ENCODE results near the gene AGAP1.

DNA sequence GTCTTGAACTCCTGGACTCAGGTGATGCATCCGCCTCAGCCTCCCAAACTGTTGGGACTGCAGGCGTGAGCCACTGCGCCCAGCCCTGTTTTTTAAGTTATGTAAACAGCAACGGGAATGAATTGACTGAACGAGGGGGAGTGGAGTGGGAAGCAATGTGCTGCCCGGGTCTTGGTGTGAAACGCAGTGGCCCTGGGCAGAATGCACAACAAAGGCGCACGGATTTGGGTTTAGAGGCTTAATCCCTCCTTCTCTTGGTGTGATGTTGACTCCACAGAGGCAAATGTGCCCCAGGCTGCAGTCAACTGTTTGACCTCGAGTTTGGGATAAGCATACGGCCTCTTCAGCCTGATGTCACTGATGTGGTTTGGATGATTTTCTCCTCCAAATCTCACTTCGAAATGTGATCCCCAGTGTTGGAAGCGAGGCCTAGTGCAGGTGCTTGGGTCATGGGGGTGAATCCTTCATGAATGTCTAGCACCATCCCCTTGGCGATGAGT, 97.4 kb downstream of the AGAP1 start:
- TF ChIP-seq, protein P1, sequence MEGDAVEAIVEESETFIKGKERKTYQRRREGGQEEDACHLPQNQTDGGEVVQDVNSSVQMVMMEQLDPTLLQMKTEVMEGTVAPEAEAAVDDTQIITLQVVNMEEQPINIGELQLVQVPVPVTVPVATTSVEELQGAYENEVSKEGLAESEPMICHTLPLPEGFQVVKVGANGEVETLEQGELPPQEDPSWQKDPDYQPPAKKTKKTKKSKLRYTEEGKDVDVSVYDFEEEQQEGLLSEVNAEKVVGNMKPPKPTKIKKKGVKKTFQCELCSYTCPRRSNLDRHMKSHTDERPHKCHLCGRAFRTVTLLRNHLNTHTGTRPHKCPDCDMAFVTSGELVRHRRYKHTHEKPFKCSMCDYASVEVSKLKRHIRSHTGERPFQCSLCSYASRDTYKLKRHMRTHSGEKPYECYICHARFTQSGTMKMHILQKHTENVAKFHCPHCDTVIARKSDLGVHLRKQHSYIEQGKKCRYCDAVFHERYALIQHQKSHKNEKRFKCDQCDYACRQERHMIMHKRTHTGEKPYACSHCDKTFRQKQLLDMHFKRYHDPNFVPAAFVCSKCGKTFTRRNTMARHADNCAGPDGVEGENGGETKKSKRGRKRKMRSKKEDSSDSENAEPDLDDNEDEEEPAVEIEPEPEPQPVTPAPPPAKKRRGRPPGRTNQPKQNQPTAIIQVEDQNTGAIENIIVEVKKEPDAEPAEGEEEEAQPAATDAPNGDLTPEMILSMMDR (IDR thresholded peaks at IDR 0.05), result no peak
- no peak for TF ChIP-seq EZH2 (IDR thresholded peaks at IDR 0.05)

Data from neural progenitor cell (in vitro differentiated cells).